Activated CD4-positive, alpha-beta T cell treated with anti-CD3 and anti-CD28 coated beads, Interleukin-2, Interleukin-4, amounts not matched to agents 100 ng/mL and 50 ng/mL, durations not matched to agents 16 hours and 8 hours (primary cell): Measurements from ENCODE around the gene RER1.

Experiments used
- DNase-seq: peaks from one replicate; pipeline ENCODE4 v3.0.0-alpha.2; 2020; ENCODE audit warnings: low spot score

The RER1 gene

DNA sequence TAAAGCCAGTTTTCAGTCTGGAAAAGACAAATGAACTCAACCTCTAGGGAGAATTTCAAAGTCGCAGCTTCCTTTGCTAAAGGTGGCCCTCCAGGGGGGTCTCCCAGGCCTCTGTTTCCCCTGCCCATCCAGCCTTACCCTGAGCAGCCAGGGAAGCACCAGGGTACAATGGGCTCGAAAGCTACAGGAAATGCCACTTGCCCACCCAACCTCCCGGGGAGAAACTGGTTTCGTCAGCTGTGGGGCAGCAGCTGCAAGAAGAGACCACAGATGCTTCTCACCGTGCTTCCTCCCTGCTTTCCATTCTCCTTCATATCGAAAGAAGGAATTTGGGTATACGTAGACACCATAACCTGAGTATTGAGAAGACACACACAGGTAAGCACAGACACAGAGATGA, 2.0 kb upstream of the RER1 start:
- DNase-seq = no peak

DNA sequence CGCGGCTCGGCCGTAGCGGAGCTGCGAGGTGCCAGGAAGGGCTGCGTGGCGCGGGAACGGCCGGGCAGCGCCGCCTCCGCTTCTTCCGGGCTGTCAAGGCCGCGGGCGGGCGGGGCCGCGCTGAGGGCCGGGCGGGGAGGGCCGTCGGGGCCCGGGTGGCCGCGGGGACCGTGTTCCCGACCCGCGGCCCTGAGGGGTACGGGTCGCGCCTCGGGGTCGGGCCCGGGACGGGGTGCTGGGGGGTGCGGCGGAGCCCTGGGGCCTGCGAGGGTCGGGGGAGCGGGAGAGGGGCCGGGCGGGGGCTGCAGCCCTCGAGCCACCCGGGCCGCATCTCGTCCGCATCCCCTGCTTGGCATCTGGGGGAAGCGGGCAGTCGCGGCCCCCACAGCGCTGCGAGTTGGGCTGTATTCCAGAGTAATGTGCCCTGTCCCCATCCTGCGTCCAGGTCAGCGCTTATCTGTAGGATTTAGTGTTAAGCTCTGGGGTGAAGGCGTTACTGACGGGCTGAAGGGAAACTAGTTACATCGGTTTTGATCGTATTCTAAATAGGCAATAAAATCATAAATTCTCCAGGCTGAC, 379 bp downstream of the RER1 start:
- no peak for DNase-seq

DNA sequence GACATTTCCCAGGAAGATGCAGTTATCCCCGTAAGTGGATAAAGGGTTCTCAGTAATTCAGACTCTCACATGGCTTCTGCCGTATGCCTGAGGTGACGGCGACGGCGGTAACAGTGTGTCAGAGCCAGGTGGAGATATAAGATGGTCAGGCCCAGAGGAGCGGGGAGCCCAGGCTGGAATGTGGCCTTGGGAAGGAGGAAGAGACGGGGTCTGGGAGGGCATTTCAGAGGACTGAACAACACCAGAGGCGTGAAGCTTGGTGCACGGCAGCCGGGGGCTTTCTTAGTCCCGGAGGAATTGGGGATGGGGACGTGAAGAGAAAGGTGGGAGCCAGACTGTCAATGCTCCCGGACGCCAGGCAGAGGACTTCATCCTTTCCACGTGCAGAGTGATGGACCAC, 1.0 kb downstream of the RER1 start:
- DNase-seq = no peak

DNA sequence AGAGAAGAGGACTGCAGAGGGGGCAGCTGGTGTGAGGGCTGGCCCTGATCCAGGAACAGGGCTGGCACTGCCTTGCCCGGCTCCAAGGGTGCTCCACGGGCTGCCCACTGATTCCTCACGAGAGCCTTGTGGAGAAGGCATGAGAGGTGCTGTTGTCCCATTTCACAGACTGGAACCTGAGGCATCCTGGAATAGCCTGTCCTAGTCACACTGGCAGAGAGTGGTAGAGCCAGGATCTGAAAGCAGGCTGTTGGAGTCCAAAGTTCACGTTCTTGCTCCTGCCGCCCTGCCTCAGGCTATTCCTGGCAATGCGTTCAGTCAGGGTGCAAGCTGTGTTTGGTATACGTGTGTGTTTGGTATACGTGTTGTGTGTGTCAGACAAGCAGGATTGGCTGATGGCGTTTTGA, 1.8 kb downstream of the RER1 start:
- no peak for DNase-seq

DNA sequence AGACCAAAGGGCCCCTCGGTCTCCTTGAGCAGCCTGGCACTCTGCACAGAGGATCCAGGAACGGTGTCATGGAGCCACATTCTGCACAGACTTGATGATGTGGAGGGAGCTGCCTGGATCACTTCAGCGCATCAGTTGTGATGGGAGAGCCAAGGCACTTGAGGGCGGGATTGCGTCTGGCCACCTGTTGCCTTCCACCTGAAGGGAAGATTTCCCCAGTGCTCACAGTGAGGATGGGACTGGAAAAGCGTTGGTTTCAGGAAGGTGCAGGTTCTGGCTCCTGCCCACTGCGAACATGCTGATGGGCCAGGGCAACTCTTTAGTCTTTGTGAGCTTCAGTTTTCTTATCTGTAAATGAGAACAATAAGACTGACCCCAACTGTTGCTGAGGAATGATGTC, 2.6 kb downstream of the RER1 start:
- no peak for DNase-seq

DNA sequence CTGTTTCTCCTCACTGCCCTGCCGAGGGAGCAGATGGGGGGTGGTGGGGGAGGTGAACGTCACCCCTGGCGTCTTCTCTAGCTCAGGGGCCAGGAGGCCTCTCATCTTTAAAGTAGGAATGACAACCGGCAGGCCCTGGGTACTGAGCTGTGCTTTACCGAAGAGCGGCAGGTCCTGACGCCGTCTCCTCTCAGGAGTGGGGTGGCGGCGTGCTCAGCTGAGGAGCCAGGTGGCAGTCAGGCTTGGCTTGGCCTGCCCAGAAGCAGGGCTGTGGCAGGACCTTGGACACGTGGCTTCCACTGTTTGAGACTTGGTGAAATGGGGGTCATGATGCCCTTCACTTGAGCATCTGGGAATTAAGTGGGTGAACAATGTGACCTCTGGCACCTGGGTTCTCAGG, 3.1 kb downstream of the RER1 start:
- DNase-seq = no peak

DNA sequence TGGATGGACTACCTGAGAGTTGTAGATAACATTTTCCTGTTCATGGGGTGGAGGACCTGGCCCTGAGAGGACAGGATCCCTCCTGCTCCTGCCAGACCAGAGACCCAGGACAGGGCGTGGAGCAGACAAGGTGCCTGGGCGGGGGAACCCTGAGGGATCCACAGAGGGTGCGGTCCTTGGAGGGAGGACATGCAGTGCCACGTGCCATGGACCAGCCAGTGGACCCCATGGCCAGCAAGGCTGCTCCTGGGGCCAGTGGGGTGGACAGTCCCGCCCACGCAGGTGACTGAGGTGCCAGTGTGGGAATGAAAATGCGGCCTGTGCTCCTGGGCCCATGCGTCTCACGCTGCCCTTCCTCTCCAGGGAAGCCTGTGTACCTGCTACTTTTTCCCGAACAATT, 3.6 kb downstream of the RER1 start:
- no peak for DNase-seq

DNA sequence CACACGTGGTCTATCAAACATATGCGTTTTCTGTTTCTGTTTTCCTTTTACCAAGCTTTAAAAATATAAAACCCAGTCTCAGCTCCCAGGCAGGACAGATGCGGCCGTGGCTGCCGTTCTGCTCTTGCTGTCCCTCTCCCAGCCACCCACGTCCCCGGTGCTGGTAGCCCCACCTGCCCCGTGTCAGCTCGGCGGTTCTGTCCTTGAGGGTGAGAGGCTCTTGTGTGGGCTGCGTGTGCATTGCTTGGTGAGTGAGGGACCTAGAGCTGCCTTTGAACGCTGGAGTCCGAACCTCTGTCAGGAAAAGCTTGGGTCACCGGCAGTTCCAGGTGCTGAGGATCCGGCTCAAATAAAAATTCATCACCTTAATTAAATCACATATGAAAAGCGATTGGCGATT, 4.4 kb downstream of the RER1 start:
- DNase-seq = no peak

DNA sequence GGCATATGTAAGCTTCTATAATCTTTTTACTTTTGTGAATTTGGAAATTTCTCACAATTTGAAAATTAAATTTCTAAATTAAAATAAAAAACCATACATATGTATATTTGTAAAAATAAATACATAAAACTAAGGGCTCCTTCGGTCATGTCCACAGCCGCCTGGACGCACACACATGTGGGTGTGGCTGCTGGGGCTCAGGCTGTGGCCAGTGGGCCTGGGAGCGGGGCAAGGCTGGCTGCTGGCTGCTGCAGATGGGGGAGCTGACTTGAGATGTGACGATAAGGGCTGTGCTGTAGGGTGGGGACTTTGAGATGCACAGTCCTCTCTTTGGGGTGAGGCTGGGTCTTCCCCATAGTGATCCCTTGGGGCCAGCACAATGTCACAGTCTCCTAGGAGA, 4.8 kb downstream of the RER1 start:
- no peak for DNase-seq

DNA sequence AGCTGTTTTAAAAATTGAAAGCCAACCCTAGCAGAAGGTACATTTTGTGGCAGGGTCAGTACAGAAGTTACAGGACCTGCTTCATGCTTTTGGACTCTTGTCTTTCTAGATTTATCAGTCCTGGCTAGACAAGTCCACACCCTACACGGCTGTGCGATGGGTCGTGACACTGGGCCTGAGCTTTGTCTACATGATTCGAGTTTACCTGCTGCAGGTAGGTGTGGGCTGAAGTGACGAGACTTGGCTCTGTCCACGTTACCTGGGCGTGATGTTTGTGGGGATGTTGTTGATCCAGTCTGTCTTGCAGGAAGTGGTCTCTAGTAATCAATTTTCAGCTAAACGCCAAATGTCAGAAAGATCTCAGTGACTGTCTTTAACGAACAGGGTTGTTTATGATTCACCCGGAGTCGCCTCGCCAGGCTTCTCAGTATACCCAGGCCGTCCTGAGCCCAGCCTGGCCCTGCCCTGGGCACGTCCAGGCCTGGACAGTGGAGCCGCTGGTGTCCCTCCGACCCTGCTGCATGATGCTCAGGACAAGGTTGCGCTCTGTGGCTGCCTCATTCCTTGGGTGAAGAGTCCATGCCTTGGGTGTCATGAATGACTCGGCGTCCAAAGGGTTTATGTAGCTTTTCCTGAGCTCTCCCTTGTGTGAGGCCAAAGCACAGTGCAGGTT, 5.5 kb downstream of the RER1 start:
- no peak for DNase-seq

DNA sequence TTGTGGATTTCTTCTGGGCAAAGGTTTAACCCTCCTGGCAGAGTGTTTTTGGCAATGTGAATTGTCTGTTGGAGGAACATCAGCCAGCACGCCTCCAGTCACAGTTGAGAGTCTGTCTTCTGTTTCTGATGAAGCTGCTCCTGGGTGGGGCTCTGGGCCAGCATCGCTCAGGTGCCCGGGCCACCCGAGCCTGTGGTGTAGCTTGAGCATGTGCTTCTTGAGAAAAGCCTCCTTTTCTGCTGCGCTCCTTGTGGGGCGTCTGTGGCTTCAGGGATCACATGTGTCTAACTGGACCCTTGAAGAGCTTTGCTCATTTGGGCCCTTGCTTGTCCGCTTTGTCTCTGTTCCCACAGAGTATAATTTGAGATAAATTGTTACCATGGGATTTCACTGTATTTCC, 7.2 kb downstream of the RER1 start:
- DNase-seq = no peak

DNA sequence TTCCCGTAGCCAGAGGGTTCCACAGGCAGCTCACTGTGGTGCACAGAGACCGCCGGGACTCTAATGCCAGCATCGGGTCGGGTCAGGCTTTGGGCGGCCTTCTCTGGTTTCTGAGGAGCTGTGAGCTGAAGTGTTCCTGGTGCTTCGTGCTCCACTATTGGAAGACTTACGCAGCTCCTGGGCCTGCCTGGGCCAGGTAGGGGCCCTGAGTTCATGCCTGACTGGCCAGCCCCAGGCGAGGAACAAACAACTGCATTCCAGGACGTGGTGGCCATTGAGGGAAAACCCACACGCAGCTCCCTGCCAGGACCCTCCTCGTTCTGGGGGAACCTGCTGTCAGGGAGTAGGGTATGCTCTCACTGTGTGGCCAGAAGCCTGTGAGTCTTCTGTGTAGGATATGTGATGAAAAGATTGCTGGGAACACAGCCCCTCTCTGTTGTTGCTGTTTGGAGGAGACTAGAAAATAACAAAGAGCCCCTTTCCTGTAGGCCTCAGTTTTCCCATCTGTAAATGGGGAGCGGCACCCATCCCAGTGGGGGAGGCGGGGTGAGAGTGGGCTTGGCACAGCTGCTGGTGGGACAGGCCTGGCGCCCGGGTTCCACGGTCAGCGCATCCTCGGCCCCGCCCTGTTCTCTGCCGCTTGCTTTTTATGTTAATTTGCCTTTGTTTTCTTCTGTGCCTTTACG, 8.4 kb downstream of the RER1 start:
- DNase-seq = no peak

DNA sequence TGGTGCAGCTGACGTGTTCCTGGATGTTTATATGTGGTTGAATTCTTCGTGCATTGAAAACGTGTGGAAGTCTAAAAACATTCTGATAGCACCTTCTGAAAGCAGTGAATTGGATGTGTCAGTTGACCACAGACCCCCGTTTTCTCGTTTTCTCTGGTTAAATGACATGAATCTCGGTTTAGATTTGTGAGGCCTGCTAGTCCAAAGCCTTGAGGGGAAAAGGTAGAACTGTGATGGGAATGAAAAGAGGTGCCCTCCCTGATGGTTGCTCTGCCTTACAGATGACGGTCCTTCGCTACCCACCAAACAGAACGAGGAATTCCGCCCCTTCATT, 8.9 kb downstream of the RER1 start:
- no peak for DNase-seq

DNA sequence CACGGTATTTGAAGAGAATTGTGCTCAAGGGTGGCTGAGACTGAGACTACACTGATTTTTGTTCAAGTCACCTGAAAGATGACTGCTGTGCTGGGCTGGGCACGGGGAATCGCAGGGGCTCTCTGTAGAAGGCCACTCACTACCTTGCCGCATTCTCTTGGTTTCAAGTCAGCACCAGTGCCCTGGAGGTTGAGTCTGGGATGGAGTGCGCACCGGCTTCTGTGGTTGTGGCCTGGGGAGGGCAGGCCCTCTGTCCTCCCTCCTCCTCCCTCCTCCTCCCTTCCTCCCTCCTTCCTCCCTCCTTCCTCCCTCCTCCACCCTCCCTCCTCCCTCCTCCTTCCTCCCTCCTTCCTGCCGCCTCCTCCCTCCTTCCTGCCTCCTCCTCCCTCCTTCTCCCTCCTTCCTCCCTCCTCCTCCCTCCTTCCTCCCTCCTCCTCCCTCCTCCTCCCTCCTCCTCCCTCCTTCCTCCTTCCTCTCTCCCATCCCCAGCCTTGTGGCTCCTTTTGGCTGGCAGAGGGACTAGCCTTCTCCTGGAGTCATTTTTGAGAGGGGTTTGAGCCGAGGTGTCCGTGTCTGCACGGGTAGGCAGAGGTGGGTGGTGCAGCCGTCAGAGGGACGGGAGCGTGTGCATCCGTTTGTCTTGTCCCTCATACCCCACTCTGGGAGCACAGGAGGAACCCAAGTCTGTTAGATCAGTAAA, 9.5 kb downstream of the RER1 start:
- DNase-seq = no peak

DNA sequence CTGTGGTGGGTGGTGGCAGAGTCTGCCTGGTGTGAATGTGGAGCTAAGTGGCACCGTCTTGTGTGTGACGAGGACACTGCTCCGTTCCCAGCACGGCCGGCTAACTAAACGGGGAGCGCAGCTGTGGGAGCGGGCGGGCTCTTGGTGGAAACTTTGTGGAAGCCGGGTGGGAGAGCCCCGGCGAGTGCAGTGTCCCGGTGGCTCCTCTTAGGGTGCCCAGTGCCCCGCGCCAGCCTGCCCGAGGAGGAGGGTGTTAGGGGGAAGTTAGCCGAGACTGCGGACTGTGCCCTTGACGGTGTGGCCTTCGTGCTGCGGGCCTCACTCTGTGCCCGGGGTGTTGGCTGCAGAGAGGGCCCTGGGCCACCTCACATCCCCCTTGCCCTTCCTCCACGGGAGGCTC, 10.8 kb downstream of the RER1 start:
- DNase-seq = no peak

DNA sequence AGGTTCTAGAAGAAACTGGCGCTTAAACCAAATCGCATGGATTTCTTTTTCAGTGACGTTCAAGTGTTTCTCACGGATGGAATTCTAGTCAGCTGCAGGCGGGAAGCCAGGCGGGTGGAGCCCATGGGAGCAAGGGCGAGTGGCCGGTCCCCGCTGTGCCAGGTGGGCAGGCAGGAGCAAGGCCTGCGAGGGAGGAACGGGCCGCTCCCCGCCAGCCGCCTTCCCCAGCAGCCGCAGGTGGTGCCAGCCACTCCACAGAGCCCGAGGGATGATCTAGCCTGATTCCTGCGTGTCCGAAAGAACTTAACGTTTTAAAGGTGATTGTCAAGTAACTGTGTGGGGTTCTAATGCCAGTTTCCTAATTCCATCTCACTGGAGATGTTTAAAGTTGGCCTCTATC, 11.6 kb downstream of the RER1 start:
- no peak for DNase-seq

DNA sequence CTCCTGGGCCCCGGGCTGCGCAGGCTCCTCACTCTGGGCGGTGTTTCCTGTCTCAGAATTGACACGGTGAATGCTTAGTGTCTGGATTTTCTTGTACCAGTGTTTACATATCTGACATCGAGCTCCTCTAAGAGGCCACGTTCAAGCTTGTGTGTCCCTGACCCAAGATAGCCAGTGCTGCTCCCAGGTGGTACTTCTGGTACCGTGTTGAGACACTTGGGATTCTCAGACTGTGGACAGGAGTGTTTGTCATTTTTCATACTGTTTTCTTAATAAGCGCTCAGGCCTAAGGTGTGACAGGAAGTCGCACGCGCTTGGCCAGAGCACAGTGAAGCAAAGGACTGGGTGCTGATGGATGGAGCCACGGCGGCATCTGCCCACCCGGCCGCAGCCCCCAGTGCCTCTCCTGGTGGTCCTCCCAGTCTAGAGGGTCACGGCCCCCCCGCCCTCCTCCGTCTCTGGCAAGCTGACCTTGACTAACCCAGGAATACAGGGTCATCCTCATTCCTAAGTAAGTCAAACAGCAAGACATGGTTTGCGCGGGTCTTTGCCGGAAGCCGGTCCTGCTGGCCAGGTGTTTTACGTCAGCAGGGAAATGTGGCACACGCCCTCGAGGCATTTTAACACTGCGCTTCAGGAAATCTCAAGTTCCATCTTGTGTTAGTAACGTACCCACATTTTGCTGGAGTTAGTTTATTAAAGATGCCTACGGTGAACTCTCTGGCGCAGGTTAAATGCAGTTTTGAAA, 12.7 kb downstream of the RER1 start:
- DNase-seq = no peak

DNA sequence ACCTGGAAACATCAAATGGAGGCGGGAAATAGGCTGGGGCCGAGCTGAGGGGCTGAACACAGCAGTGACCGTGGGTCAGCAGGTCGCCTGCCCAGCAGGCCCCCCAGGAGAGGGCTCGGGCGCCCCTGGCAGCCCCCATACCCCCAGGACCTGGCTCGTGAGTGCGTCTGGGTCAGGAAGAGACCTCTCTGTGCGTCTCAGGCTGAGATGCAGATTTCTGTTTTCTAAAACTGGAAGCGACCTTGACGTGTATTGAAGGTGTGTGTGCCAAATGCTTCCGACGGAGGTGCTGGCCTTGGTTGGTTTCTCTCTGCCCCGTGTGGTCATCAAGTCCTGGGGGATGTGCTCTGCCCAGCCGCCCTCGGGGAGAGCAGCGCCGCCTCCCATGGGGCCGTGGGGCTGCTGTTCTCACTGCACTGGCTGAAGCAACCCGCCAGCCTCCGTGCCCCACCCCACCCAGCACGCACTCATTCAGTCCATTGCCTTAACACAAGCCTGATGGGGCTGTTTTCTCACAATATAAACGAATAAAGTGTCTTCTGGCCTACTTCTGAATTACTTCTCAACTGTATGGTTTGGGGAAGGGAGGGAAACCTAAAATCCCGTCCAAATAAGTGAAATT, 13.4 kb downstream of the RER1 start:
- no peak for DNase-seq

DNA sequence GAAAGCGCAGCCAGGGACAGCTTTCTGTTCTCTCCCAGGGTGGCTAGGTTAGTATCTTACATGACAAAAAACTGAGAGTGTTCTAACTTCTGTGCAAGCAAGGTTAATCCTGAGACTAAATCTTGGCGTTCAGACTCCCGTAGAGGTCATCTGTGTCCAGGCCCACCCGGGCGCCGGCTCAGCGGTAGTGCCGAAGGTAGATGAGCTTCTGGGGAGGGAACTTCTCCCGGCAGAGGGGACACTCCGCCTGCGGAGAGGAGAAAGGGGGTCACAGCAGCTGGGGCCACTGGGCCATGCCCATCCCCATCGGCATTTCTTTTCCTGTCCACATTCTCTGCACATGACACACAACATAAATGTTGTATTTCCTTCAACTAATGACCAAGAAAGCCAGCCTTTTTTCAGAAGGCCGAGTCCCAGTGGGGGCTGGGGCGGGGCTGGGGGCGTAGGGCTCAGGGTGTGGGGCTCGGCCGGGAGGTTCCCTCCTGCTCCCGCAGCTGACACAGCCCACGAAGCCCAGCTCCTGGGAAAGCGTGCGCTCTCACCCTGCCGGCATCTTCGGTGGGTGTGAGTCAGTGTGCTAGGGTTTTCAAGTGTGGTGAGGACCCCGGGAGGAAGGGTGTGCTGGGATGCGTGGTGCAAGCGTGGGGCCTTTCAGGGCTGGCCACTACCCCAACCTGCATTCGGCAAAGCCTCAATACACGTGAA, 14.1 kb downstream of the RER1 start:
- no peak for DNase-seq

DNA sequence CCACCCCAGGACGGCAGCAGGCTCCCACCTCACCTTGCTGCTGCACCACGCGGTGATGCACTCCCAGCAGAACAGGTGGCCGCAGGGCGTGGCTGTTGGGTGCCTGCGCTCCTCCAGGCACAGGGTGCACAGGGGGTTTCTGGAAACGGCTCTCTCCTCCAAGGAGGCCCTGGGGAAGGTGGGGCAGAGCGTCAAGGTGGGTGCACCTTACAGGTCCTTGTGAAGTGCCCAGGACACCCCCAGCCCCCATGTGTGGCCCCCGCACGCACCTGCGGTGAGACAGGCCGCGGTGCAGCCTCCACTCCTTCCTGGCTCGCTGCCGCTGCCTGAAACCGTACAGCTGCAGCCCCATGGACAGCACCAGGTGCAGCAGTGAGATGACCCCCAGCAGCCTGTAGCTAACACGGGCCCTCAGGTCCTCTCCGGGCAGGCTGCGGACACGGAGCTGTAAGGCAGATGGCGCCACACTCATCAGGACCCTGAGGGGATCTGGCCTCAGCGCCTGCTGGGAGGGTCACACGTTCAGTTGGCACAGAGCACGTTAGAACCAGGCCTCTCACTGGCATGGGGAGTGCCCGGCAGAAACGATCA, 14.9 kb downstream of the RER1 start:
- DNase-seq = no peak
